Central memory CD8-positive, alpha-beta T cell (primary cell): ENCODE data around the gene SCAF4.
"Not testable (repeated sequence)": the region's sequence is repeated elsewhere in the genome, so short reads cannot be mapped to it uniquely, and the experiment has no call there.

ENCODE experiments used
- ATAC-seq: fragments of 150-1000 bp; cut with Tn5 transposase; replicated peaks from 2 replicates; pipeline ENCODE4 v1.10.0; 2022; ENCODE audit warnings: mild to moderate bottlenecking, moderate FRiP score, moderate number of reproducible peaks; ENCODE audit not compliant: poor library complexity, severe bottlenecking; ENCODE audit errors: extremely low read depth
- DNase-seq, 2 donors: peaks; one replicate each; pipeline ENCODE4 v3.0.0; 2021; ENCODE audit warnings: low spot score in 2 of 2
- H3K27ac Mint-ChIP-seq: one replicate; pipeline ENCODE4 v1.8.0; 2022; ENCODE audit warnings: low read depth, mild to moderate bottlenecking, moderate library complexity, mixed read lengths
- H3K27me3 Mint-ChIP-seq: one replicate; pipeline ENCODE4 v1.8.0; 2022; ENCODE audit warnings: mixed read lengths
- H3K36me3 Mint-ChIP-seq: one replicate; pipeline ENCODE4 v1.8.0; 2022; ENCODE audit warnings: mild to moderate bottlenecking, moderate library complexity, mixed read lengths; ENCODE audit not compliant: insufficient read depth
- H3K4me1 Mint-ChIP-seq: one replicate; pipeline ENCODE4 v1.8.0; 2022; ENCODE audit warnings: mixed read lengths
- H3K4me3 Mint-ChIP-seq: one replicate; pipeline ENCODE4 v1.8.0; 2022; ENCODE audit warnings: mild to moderate bottlenecking, moderate library complexity, mixed read lengths
- H3K9me3 Mint-ChIP-seq: one replicate; pipeline ENCODE4 v1.8.0; 2022; ENCODE audit warnings: mixed read lengths

The SCAF4 gene

DNA sequence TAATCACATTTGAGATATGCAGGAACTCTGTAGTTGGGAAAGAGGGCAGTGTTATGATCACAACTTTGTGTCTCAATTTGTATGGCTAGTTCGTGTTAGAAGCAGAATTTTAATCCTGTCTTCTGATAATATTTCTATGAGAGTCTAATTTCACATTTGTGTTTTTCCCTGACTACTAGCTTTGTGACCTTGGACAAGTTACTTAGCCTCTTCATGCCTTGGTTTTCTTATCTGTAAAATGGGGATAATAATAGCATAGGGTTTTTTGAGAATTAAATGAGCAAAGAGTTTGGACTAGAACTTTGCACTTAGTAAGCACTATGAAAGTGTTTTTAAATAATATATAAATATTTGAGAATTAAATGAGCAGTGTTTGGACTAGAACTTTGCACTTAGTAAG lies 24.9 kb upstream of the SCAF4 start:
- Mint-ChIP-seq H3K9me3 (no peaks in the 10 kb centered on the region), H3K36me3 (no peaks in the 10 kb centered on the region), H3K27me3 (peaks cover 33% of the 10 kb centered on the region), H3K4me3 (no peak overlapping the region), H3K27ac (no peak overlapping the region), H3K4me1 (no peaks in the 10 kb centered on the region)
- DNase-seq: no peak
- ATAC-seq: no peak

- no peaks in the 10 kb centered on the region for H3K4me1 Mint-ChIP-seq
Measured at GRCh38 chr21:31755027-31755426, 23.1 kb upstream of the SCAF4 start.

DNA sequence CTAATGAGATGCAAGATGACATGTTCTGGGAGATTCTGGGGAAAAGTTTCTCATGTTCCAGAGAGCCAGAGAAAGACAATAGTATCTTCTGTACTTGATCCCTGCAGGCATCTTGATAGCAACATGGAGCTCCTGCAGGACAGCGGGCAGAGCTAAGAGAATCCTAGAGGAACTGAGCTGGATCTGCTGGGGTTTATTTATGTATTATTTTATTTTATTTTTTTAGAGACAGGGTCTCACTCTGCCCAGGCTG lies 22.7 kb upstream of the SCAF4 start:
- no peaks in the 10 kb centered on the region for H3K9me3 Mint-ChIP-seq
- DNase-seq (no peak), ATAC-seq (no peak)
- no peaks in the 10 kb centered on the region for H3K4me1 Mint-ChIP-seq
- H3K27me3 Mint-ChIP-seq: peaks cover 14% of the 10 kb centered on the region
- no peak overlapping the region for H3K27ac Mint-ChIP-seq
- H3K4me3 Mint-ChIP-seq: no peak overlapping the region
- H3K36me3 Mint-ChIP-seq: no peaks in the 10 kb centered on the region

More at GRCh38 chr21:31755027-31755426, 23.1 kb upstream of the SCAF4 start:
- DNase-seq (no peak), ATAC-seq (no peak)
- Mint-ChIP-seq H3K4me3 (no peak overlapping the region), H3K9me3 (no peaks in the 10 kb centered on the region), H3K27ac (no peak overlapping the region), H3K36me3 (no peaks in the 10 kb centered on the region), H3K27me3 (peaks cover 17% of the 10 kb centered on the region)

DNA sequence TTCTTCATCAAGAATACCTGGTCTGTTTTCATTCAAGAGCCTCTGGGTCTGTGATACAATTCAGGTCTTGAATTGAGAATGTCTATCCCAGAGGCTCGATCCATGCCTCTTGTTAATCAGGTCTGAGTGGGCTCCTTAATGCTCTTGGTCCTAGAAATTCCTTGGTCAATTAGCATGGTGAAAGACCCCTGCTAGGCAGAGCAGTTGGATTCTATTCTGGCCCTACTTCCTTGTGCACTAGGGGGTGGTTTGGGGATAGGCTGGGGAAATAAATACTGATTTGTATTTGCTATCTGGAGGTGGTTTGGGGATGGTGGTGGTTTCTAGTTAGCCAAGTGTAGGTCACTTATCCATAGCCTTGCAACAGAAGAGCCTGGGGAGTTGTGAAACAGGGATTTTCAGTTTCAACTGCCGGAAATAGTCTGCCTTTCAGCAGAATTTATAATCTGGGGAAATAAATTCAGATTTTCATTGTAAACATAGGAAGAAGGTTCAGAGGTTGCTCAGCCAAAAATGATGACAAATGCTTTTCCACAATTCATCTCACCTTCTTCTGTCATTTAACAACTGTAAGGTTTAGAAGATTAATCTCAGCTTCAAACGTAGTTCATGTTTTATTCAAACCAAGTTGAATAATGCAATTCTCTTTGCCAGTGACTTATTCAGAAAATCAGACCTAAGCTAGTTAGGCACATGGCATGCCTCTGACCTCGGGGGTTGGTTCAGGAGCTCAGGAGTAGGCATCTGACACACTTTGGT lies 22.2 kb upstream of the SCAF4 start:
- Mint-ChIP-seq H3K36me3 (no peaks in the 10 kb centered on the region), H3K27me3 (peaks cover 16% of the 10 kb centered on the region), H3K4me3 (no peak overlapping the region), H3K27ac (no peak overlapping the region), H3K4me1 (no peaks in the 10 kb centered on the region), H3K9me3 (no peaks in the 10 kb centered on the region)
- ATAC-seq (no peak), DNase-seq (no peak)

GRCh38 chr21:31752967-31753366 lies 21.0 kb upstream of the SCAF4 start:
- peaks cover 9% of the 10 kb centered on the region for H3K27me3 Mint-ChIP-seq

GRCh38 chr21:31752352-31752751 lies 20.4 kb upstream of the SCAF4 start:
- Mint-ChIP-seq H3K27ac (no peak overlapping the region), H3K36me3 (no peaks in the 10 kb centered on the region), H3K4me3 (no peak overlapping the region), H3K9me3 (no peaks in the 10 kb centered on the region), H3K4me1 (no peaks in the 10 kb centered on the region), H3K27me3 (peaks cover 9% of the 10 kb centered on the region)
- ATAC-seq (no peak), DNase-seq (no peak)

More at GRCh38 chr21:31752967-31753366, 21.0 kb upstream of the SCAF4 start:
- Mint-ChIP-seq H3K36me3 (no peaks in the 10 kb centered on the region), H3K27ac (no peak overlapping the region), H3K9me3 (no peaks in the 10 kb centered on the region), H3K4me3 (no peak overlapping the region), H3K4me1 (no peaks in the 10 kb centered on the region)
- DNase-seq (no peak), ATAC-seq (no peak)

DNA sequence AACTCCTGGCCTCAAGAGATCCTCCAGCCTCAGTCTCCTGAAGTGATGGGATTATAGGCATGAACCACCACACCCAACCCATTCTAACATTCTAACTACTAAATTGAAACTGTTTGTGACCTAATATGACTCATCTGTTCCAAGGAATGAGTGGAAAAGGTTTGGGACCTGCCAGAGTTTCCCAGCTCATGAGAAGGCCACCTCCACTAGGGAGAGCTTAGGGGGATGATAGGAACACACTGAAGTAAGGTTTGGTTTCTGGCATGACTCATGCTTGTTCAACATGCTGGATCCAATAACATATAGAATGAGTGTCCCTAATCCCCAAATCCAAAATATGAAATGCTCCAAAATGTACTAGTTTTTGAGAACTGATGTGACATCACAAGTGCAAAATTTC lies 18.9 kb upstream of the SCAF4 start:
- H3K36me3 Mint-ChIP-seq: no peaks in the 10 kb centered on the region
- no peak overlapping the region for H3K27ac Mint-ChIP-seq
- H3K4me1 Mint-ChIP-seq: no peaks in the 10 kb centered on the region
- no peak overlapping the region for H3K4me3 Mint-ChIP-seq
- H3K9me3 Mint-ChIP-seq: no peaks in the 10 kb centered on the region
- DNase-seq (no peak), ATAC-seq (no peak)
- H3K27me3 Mint-ChIP-seq: peaks cover 9% of the 10 kb centered on the region

- no peak for ATAC-seq
- DNase-seq: no peak
- no peaks in the 10 kb centered on the region for H3K9me3 Mint-ChIP-seq
- H3K4me1 Mint-ChIP-seq: no peaks in the 10 kb centered on the region
- no peak overlapping the region for H3K27ac Mint-ChIP-seq
- no peak overlapping the region for H3K4me3 Mint-ChIP-seq
- H3K27me3 Mint-ChIP-seq: peaks cover 5% of the 10 kb centered on the region
- no peaks in the 10 kb centered on the region for H3K36me3 Mint-ChIP-seq
Measured at GRCh38 chr21:31744182-31744800, 12.4 kb upstream of the SCAF4 start.

- Mint-ChIP-seq H3K36me3 (no peaks in the 10 kb centered on the region), H3K27me3 (no peaks in the 10 kb centered on the region), H3K27ac (no peak overlapping the region), H3K9me3 (no peaks in the 10 kb centered on the region), H3K4me3 (no peak overlapping the region), H3K4me1 (no peaks in the 10 kb centered on the region)
- ATAC-seq (no peak), DNase-seq (no peak)
Measured at GRCh38 chr21:31743712-31744111, 11.8 kb upstream of the SCAF4 start.

DNA sequence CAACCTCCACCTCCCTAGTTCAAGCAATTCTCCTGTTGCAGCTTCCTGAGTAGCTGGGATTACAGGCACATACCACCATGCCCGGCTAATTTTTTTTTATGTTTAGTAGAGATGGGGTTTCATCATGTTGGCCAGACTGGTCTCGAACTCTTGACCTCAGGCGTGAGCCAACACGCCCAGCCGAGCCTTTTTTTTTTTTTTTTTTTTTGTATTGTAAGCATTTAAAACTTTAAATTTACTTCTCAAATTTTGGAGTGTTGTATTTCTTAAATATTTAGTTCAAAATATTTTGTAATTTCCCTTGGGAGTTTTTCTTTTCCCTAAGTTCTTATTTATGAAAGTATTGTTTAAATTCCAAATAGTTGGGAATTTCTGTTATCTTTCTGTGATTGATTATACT lies 9.2 kb upstream of the SCAF4 start:
- Mint-ChIP-seq H3K27me3 (no peaks in the 10 kb centered on the region), H3K27ac (no peak overlapping the region), H3K4me1 (no peaks in the 10 kb centered on the region), H3K36me3 (no peaks in the 10 kb centered on the region), H3K4me3 (no peak overlapping the region), H3K9me3 (no peaks in the 10 kb centered on the region)
- DNase-seq (no peak), ATAC-seq (no peak)

GRCh38 chr21:31737586-31738397 lies 5.9 kb upstream of the SCAF4 start:
- H3K4me1 Mint-ChIP-seq, H3K27me3 Mint-ChIP-seq, H3K27ac Mint-ChIP-seq, H3K4me3 Mint-ChIP-seq, H3K36me3 Mint-ChIP-seq, ATAC-seq, DNase-seq, H3K9me3 Mint-ChIP-seq: not testable (repeated sequence)

DNA sequence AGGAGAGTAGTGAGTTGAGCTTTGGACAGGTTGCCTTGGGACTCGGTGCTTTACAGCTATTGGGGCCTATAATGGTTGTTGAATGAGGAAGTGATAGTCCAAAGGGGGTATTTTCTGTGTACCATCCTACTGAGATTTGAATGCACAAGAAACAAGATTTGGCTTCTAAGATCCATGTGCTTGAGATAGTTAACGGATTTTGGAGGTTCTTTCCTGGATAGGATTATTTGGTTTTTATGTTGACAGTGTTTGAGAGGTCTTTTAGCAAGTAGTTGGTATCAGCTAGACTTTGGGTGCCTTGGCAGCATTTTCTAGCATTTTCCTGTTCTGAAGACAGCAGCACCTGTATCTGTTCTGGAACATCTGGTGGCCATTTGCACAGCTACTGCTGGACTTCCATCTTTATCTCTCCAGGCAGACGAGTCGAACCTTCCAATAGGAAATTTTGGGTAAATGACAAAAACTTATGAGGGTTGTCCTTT lies 3.6 kb upstream of the SCAF4 start:
- H3K4me3 Mint-ChIP-seq: no peak overlapping the region

More for the DNA sequence above, 3.6 kb upstream of the SCAF4 start:
- H3K4me1 Mint-ChIP-seq: no peaks in the 10 kb centered on the region
- peaks cover 5% of the 10 kb centered on the region for H3K36me3 Mint-ChIP-seq
- DNase-seq (no peak), ATAC-seq (no peak)
- no peaks in the 10 kb centered on the region for H3K9me3 Mint-ChIP-seq
- H3K27me3 Mint-ChIP-seq: no peaks in the 10 kb centered on the region
- no peak overlapping the region for H3K27ac Mint-ChIP-seq
